GM23338 (cell line): Measurements from ENCODE around the gene USP5. TPM values are rescaled to one million over a fixed set of nuclear protein-coding genes. Genes with fewer than 3 reads are reported as not detected.
A peak's percentile ranks its signal among the peaks of the same experiment; 100 is the strongest.

ENCODE experiments used
- ATAC-seq: fragments of 200-7000 bp; cut with Tn5 transposase; 3 replicates; pipeline ENCODE4 v1.9.1; 2020
- DNase-seq: peaks from one replicate; pipeline ENCODE4 v3.0.0-alpha.2; 2015; ENCODE audit warnings: low spot score
- H2AFZ ChIP-seq: fragments of 200-600 bp; sonication (generic); 2 replicates; pipeline ENCODE4 v1.8.0; 2016; ENCODE audit warnings: antibody characterized with exemption, mild to moderate bottlenecking, moderate library complexity
- H3F3A ChIP-seq: fragments of 200-600 bp; sonication (generic); replicated peaks from 2 replicates; pipeline ENCODE4 v1.8.0; 2017; ENCODE audit warnings: antibody characterized with exemption, mixed run types, low read depth
- H3K27ac ChIP-seq: fragments of 200-600 bp; sonication (generic); 2 replicates; pipeline ENCODE4 v1.6.1; 2016; ENCODE audit warnings: low read depth
- H3K27me3 ChIP-seq: fragments of 200-600 bp; sonication (generic); 2 replicates; pipeline ENCODE4 v1.8.0; 2016; ENCODE audit warnings: mild to moderate bottlenecking, mixed run types, moderate library complexity; ENCODE audit not compliant: insufficient read depth
- H3K36me3 ChIP-seq: fragments of 200-600 bp; sonication (generic); 2 replicates; pipeline ENCODE4 v1.8.0; 2016; ENCODE audit warnings: mild to moderate bottlenecking; ENCODE audit not compliant: insufficient read depth
- H3K4me1 ChIP-seq: fragments of 200-600 bp; sonication (generic); 2 replicates; pipeline ENCODE4 v1.8.0; 2016; ENCODE audit warnings: mild to moderate bottlenecking, moderate library complexity; ENCODE audit not compliant: insufficient read depth
- H3K4me2 ChIP-seq: fragments of 200-600 bp; sonication (generic); 2 replicates; pipeline ENCODE4 v1.7.1; 2017; ENCODE audit warnings: mixed run types
- H3K4me3 ChIP-seq: fragments of 200-600 bp; sonication (generic); 2 replicates; pipeline ENCODE4 v1.6.1; 2016; ENCODE audit warnings: mixed run types
- H3K79me2 ChIP-seq: fragments of 200-600 bp; sonication (generic); replicated peaks from 2 replicates; pipeline ENCODE4 v1.8.0; 2017; ENCODE audit warnings: mild to moderate bottlenecking; ENCODE audit not compliant: insufficient read depth
- H3K9me2 ChIP-seq: fragments of 200-600 bp; sonication (generic); 2 replicates; pipeline ENCODE4 v1.8.0; 2017; ENCODE audit not compliant: insufficient read depth
- H4K20me1 ChIP-seq: fragments of 200-600 bp; sonication (generic); replicated peaks from 2 replicates; pipeline ENCODE4 v1.8.0; 2017; ENCODE audit warnings: mild to moderate bottlenecking; ENCODE audit not compliant: insufficient read depth
- H3K27ac Mint-ChIP-seq: 2 replicates; pipeline ENCODE4 v1.8.0; 2020; ENCODE audit warnings: inconsistent platforms, mild to moderate bottlenecking, moderate library complexity, mixed read lengths
- H3K27me3 Mint-ChIP-seq: 3 replicates; pipeline ENCODE4 v1.8.0; 2022; ENCODE audit warnings: low read depth, mild to moderate bottlenecking, moderate library complexity, mixed read lengths, inconsistent platforms; ENCODE audit not compliant: insufficient read depth, poor library complexity
- H3K36me3 Mint-ChIP-seq: 3 replicates; pipeline ENCODE4 v1.8.0; 2021; ENCODE audit warnings: low read depth, mild to moderate bottlenecking, inconsistent platforms, moderate library complexity, mixed read lengths
- H3K4me1 Mint-ChIP-seq: 3 replicates; pipeline ENCODE4 v1.8.0; 2020; ENCODE audit warnings: mild to moderate bottlenecking, inconsistent platforms, mixed read lengths
- H3K4me3 Mint-ChIP-seq: 3 replicates; pipeline ENCODE4 v1.8.0; 2021; ENCODE audit warnings: moderate library complexity, mild to moderate bottlenecking, inconsistent platforms, mixed read lengths
- H3K9me3 Mint-ChIP-seq: 3 replicates; pipeline ENCODE4 v1.8.0; 2020; ENCODE audit warnings: moderate library complexity, mild to moderate bottlenecking, inconsistent platforms, mixed read lengths
- ETS1 ChIP-seq: IDR thresholded peaks from 2 replicates; pipeline ENCODE4 v1.6.1; 2016; ENCODE audit warnings: antibody characterized with exemption
- EZH2 ChIP-seq: fragments of 200-600 bp; sonication (generic); IDR thresholded peaks from one replicate; pipeline ENCODE4 v1.8.0; 2017; ENCODE audit warnings: antibody characterized with exemption, mild to moderate bottlenecking, low read depth; ENCODE audit not compliant: unreplicated experiment
- POLR2AphosphoS5 ChIP-seq: IDR thresholded peaks from 2 replicates; pipeline ENCODE4 v1.6.1; 2016; ENCODE audit warnings: antibody characterized with exemption, low read depth
- STAT1 ChIP-seq: IDR thresholded peaks from one replicate; pipeline ENCODE4 v1.6.1; 2016; ENCODE audit warnings: antibody characterized with exemption; ENCODE audit not compliant: unreplicated experiment
- ZNF114 ChIP-seq: fragments of 250-450 bp; sonication (Bioruptor Pico); IDR thresholded peaks from 2 replicates; pipeline ENCODE4 v1.5.0; 2020; ENCODE audit warnings: mild to moderate bottlenecking, moderate library complexity
- ZNF462 ChIP-seq: fragments of 250-450 bp; sonication (Bioruptor Pico); IDR thresholded peaks from 2 replicates; pipeline ENCODE4 v1.5.0; 2020; ENCODE audit warnings: mild to moderate bottlenecking, moderate library complexity
- polyA plus RNA-seq: library from polyadenylated mRNA; unstranded; fragments of >200 nt; fragmentation: Nextera tagmentation; extraction: Ambion mirVana; gene quantifications from 2 replicates; pipeline ENCODE4 v1.2.1, GENCODE V29; 2016
- total RNA-seq: library from RNA; depleted of rRNA; stranded (reverse); fragments of >200 nt; shearing (Covaris generic); gene quantifications from 2 replicates; pipeline ENCODE4 v1.2.3, GENCODE V29; 2014
- TF ChIP-seq, protein P1 (sequence below), 2 experiments: fragments of 200-600 bp in 1 of 2; sonication (generic) in 1 of 2; conservative IDR thresholded peaks; 2 replicates each; pipeline versions ENCODE4 v1.5.1 to v1.6.1; 2016 to 2017; ENCODE audit warnings: antibody characterized with exemption in 2 of 2, low read depth in 2 of 2, mild to moderate bottlenecking in 2 of 2, moderate library complexity in 1 of 2

USP5 gene
- total and polyA plus RNA-seq, 2 experiments from 2014 or later: 35.1 to 109 TPM

- Mint-ChIP-seq H3K27ac (peak overlapping the region; percentile 91), H3K9me3 (no peaks in the 10 kb centered on the region), H3K4me3 (peak overlapping the region; percentile 95), H3K36me3 (peaks cover 50% of the 10 kb centered on the region), H3K4me1 (peaks cover 15% of the 10 kb centered on the region), H3K27me3 (peaks cover 25% of the 10 kb centered on the region)
- Histone ChIP-seq H3K4me3 (peak overlapping the region; percentile 80; the same call in 1 of the 2 replicates), H3F3A (peaks cover 11% of the 10 kb centered on the region; the same call in 1 of the 2 replicates), H3K36me3 (peaks cover 29% of the 10 kb centered on the region), H3K27ac (no peak overlapping the region), H3K9me2 (no peaks in the 10 kb centered on the region), H4K20me1 (peaks cover 4% of the 10 kb centered on the region; the same call in 1 of the 2 replicates), H3K79me2 (peaks cover 41% of the 10 kb centered on the region), H2AFZ (no peak overlapping the region), H3K4me1 (peaks cover 19% of the 10 kb centered on the region), H3K27me3 (no peaks in the 10 kb centered on the region), H3K4me2 (peak overlapping the region; percentile 83)
- no peak for DNase-seq
- TF ChIP-seq EZH2 (no peak), POLR2AphosphoS5 (no peak), ETS1 (no peak), ZNF462 (no peak), ZNF114 (CRISPR knock-in tag) (no peak), STAT1 (no peak)
- TF ChIP-seq, protein P1, sequence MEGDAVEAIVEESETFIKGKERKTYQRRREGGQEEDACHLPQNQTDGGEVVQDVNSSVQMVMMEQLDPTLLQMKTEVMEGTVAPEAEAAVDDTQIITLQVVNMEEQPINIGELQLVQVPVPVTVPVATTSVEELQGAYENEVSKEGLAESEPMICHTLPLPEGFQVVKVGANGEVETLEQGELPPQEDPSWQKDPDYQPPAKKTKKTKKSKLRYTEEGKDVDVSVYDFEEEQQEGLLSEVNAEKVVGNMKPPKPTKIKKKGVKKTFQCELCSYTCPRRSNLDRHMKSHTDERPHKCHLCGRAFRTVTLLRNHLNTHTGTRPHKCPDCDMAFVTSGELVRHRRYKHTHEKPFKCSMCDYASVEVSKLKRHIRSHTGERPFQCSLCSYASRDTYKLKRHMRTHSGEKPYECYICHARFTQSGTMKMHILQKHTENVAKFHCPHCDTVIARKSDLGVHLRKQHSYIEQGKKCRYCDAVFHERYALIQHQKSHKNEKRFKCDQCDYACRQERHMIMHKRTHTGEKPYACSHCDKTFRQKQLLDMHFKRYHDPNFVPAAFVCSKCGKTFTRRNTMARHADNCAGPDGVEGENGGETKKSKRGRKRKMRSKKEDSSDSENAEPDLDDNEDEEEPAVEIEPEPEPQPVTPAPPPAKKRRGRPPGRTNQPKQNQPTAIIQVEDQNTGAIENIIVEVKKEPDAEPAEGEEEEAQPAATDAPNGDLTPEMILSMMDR (conservative IDR thresholded peaks at IDR 0.05; ENCODE audit: low read depth in 2 of 2): no peak
- ATAC-seq: no peak
These were observed 1.7 kb downstream of the USP5 start for GRCh38 chr12:6853626-6854025.
